ENCODE data around the gene CDR2. TPM values are rescaled to one million over a fixed set of nuclear protein-coding genes. Genes with fewer than 3 reads are reported as not detected.

Gene CDR2
- total and polyA plus RNA-seq, 12 donors: 11.3 to 31.2 (median 17.7) TPM

- no peaks in the 10 kb centered on the region for H3K4me1 ChIP-seq (replicated peaks in 1 of 2)
- no peak for TF ChIP-seq CTCF (IDR thresholded peaks at IDR 0.05)
- no peak for TF ChIP-seq POLR2A (IDR thresholded peaks at IDR 0.05)
- no peak for DNase-seq
- no peak overlapping the region for H3K4me3 ChIP-seq
- H3K36me3 ChIP-seq (replicated peaks in 1 of 2): peaks cover 0 to 29% of the 10 kb centered on the region in 2 donors
- H3K27me3 ChIP-seq: no peaks in the 10 kb centered on the region
- intact Hi-C loops (cut with DNase I): no loop called here
- H3K9me3 ChIP-seq (replicated peaks in 1 of 3): peaks cover 0 to 6% (median 5%) of the 10 kb centered on the region in 3 donors
- H3K27ac ChIP-seq: no peak overlapping the region
- 90 to 100% (median 98%) methylated on average over 2 to 3 of the region's 3 CpGs for WGBS, 4 donors
Measured at GRCh38 chr16:22335668-22336246, 38.7 kb downstream of the CDR2 start.

GRCh38 chr16:22333457-22333994 is 40.9 kb downstream of the CDR2 start:
- TF ChIP-seq POLR2A (IDR thresholded peaks at IDR 0.05): no peak
- no peak for TF ChIP-seq CTCF (IDR thresholded peaks at IDR 0.05)
- DNase-seq: peak in 3 of 7 donors; percentile 56 to 69 (median 69)
- no peak overlapping the region for H3K4me3 ChIP-seq
- intact Hi-C loops (cut with DNase I): no loop called here
- 65 to 78% (median 69%) methylated on average over 6 of the region's 6 CpGs for WGBS, 4 donors
- H3K36me3 ChIP-seq (replicated peaks in 1 of 2): peaks cover 0 to 39% of the 10 kb centered on the region in 2 donors
- H3K27ac ChIP-seq: no peak overlapping the region
- peaks cover 0 to 6% (median 5%) of the 10 kb centered on the region in 3 donors for H3K9me3 ChIP-seq (replicated peaks in 1 of 3)
- no peaks in the 10 kb centered on the region for H3K27me3 ChIP-seq
- H3K4me1 ChIP-seq (replicated peaks in 1 of 2): no peaks in the 10 kb centered on the region

GRCh38 chr16:22330326-22330725 is 44.1 kb downstream of the CDR2 start:
- peaks cover 0 to 71% of the 10 kb centered on the region in 2 donors for H3K36me3 ChIP-seq (replicated peaks in 1 of 2)
- H3K27me3 ChIP-seq: no peaks in the 10 kb centered on the region
- intact Hi-C loops (cut with DNase I): no loop called here
- H3K27ac ChIP-seq: no peak overlapping the region
- 74 to 81% (median 77%) methylated on average over 4 of the region's 4 CpGs for WGBS, 4 donors
- no peak overlapping the region for H3K4me3 ChIP-seq
- H3K4me1 ChIP-seq (replicated peaks in 1 of 2): peaks cover 0 to 6% of the 10 kb centered on the region in 2 donors
- TF ChIP-seq CTCF (IDR thresholded peaks at IDR 0.05) (no peak), POLR2A (IDR thresholded peaks at IDR 0.05) (no peak)
- no peak for DNase-seq
- no peaks in the 10 kb centered on the region for H3K9me3 ChIP-seq (replicated peaks in 1 of 3)

GRCh38 chr16:22329199-22329695 is 45.2 kb downstream of the CDR2 start:
- H3K36me3 ChIP-seq (replicated peaks in 1 of 2): peaks cover 0 to 73% of the 10 kb centered on the region in 2 donors
- intact Hi-C loops (cut with DNase I): loop anchor here in 1 of 2 donors (10.0 kb wide), 1 partner anchor 1174 kb away; the partner anchor contains the start of genes DNAH3 and LDAF1
- no peaks in the 10 kb centered on the region for H3K27me3 ChIP-seq
- H3K27ac ChIP-seq: no peak overlapping the region
- TF ChIP-seq POLR2A (IDR thresholded peaks at IDR 0.05) (no peak), CTCF (IDR thresholded peaks at IDR 0.05) (no peak)
- H3K4me3 ChIP-seq: no peak overlapping the region
- 95 to 99% (median 97%) methylated on average over 9 of the region's 9 CpGs for WGBS, 4 donors
- DNase-seq: no peak
- peaks cover 0 to 6% of the 10 kb centered on the region in 2 donors for H3K4me1 ChIP-seq (replicated peaks in 1 of 2)
- no peaks in the 10 kb centered on the region for H3K9me3 ChIP-seq (replicated peaks in 1 of 3)

All from adrenal gland (tissue), 12 donors.